ENCODE data around the gene CHAF1A.

CHAF1A gene

GRCh38 chr19:4402171-4403004 lies at the start of gene CHAF1A:
TSS of gene CHAF1A (plus strand) at chr19:4402640. CDS start at chr19:4402763, 123 bp downstream.
- peak; percentile 100 for DNase-seq

GRCh38 chr19:4352701-4353121 lies 49.7 kb upstream of the CHAF1A start:
- peak; percentile 64 for DNase-seq

DNA sequence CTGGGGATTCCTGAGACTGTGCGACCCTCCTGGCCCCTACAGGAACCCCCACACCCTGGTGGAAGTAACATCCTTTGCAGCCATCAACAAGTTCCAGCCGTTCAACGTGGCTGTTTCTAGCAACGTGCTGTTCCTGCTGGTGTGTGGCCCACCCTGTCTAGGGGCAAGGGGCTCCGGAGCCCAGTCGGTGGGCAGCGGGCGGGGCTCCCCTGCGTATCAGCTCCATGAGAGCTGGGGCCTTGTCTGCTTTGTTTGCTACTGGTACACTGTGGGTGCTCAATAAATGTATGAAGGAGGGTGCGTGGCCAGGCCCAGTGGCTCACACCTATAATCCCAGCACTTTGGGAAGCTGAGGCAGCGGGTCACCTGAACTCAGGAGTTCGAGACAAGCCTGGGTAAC lies 48.2 kb upstream of the CHAF1A start:
- DNase-seq, result no peak

GRCh38 chr19:4354897-4355296 lies 47.5 kb upstream of the CHAF1A start:
- DNase-seq, result peak; percentile 17

DNA sequence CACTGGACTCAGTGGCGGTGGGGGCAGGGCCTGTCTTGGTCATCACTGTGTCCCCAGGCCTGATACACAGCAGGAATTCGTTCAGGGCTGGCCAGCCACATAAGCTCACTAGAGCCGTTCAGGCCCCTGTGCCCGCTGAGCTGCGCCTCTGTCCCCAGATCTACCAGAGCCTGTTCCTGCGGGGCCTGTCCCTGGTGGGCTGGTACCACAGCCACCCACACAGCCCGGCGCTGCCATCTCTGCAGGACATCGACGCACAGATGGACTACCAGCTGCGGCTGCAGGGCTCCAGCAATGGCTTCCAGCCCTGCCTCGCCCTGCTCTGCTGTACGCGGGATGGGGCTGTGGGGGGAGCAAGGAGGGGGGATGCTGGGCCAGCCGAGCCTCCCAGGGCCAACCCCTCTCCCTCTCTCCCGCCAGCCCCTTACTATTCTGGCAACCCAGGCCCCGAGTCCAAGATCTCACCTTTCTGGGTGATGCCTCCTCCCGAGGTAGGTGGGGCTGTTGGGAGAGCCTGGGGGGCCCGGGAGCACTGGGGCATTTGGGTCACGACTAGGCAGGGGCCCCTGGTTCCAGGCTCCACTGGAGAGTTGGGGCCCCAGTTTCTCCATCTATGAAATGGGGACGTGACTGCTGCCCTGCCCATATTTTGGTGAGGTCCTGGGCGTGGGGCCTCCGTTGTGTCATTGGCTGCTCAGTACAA lies 45.2 kb upstream of the CHAF1A start:
- DNase-seq, result peak; percentile 29

- no peak for DNase-seq
Measured at GRCh38 chr19:4357921-4358326, 44.5 kb upstream of the CHAF1A start.

- peak; percentile 18 for DNase-seq
Measured at GRCh38 chr19:4358709-4359626, 43.5 kb upstream of the CHAF1A start.

GRCh38 chr19:4359627-4360000 lies 42.8 kb upstream of the CHAF1A start:
- peak; percentile 35 for DNase-seq

GRCh38 chr19:4360081-4360569 lies 42.3 kb upstream of the CHAF1A start:
- peak; percentile 19 for DNase-seq

DNA sequence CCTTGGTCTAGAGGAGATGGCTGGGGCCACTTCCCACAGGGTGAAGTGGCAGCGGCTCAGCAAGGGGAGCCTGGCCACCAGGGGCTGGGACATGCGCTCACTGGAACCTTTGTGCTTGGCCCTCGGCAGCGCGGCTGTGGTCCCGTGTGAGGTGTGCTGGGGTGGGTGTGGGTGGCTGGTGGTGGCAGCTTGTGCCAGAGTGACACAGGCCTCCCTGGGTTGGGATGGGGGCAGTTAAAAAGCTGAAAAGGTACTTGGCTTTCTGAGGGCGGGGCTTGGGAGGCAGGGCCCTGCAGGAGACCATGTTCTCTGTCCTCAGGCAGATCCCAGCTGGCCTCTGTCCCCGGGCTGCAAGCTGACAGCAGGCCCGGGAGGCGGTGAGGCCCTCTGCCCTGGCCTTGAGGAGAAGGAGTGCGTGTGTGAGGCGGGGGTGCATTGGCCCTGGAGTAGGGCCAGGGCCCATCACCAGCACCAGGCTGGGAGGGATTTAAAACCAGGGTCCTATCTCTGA lies 41.7 kb upstream of the CHAF1A start:
- peak; percentile 32 for DNase-seq

DNA sequence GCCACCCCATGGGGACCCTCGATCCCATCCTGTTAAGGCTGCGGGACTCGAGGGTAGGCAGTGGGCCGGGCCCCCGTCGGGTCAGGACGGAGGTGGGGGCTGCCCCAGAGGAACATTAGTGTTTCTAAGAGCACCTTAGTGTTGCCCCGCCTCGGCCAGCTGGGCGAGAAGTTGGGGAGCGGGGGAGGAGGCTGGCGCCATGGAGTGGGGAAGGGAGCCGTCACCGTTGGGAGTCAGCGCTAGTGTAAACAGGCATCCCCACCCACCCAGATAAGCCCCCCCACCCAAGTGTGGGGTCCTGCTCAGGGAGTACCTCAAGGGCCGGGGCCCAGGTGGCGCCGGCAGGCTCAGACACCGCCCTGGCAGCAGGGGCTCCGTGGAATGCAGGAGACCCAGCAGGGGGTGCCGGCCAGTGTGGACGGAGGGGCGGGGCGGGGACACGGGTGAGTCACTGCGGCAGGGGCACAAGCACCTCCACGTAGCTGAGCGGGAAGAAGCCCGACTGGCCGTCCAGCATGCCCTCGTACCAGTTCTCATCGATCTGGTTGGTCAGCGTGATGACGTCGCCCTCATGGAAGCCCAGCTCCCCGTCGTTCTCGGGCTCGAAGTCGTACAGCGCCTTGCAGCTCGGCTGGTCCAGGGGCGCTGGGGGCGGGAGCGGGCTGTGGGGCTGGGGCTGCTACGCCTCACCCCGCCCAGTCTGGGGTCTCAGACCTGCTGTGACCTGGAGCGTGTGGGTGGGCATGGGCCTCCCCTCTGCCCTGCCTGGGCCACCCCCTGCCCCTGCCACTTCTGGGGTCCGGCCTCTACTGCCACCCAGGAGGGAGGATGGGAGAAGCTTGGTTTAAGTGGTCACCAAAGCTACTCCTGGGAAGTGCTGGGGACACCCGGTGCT lies 41.0 kb upstream of the CHAF1A start:
- peak; percentile 24 for DNase-seq

- DNase-seq, result no peak
Measured at GRCh38 chr19:4362101-4362828, 40.2 kb upstream of the CHAF1A start.

DNA sequence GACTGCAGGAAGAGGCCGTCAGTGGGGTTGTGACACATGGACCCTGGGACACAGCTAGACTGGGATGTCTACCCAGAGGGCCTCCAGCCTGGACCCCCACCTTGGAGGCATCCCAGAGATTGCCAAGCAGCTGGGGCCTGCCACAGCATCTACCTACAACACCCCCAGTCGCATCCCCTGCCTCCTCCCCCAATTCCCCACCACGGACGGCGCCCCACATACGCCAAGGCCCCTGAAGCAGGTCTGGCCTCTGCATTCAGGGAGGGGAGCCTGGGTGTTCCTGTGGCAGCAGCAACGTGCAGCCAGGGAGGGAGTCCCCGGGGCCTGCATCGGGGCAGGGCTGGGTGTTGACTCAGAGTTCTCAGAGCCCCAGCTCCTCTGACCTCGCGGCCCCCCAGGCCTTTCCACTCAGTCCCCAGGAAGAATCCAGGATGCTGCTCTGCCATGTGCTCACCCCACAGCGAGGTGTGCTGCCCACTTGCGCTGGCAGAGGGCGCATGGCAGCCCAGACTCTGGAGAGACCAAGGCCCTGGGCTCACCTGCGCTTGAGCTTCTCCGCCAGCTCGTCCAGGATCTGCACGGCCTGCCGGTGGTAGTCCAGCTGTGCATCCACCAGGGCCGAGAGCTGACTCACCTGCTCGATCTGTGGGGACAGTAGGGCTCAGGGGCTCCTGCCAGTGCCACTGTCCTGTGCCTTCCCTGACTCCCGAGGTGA lies 39.5 kb upstream of the CHAF1A start:
- DNase-seq, result no peak

- DNase-seq, result no peak
Measured at GRCh38 chr19:4363571-4364304, 38.7 kb upstream of the CHAF1A start.

DNA sequence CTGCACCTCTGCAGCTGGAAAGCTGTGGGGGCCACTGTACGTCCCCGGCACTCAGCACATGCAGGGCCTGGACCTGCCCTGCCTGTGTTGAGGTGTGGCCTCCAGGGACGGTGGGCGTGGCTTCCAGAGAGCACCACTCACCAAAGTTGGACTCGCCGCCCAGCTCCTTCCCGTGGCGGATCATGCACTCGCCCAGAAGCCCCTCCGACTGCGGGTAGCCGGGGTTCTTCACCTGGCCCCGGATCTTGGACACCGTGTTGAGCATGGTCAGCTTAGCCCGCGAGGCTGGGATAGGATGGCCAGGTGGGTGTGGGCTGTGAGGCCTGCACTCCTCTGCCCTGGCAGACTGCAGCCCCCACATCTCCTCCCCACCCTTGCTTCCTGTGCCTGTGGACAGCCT lies 37.1 kb upstream of the CHAF1A start:
- peak; percentile 29 for DNase-seq

- DNase-seq, result no peak
Measured at GRCh38 chr19:4365791-4366665, 36.4 kb upstream of the CHAF1A start.

- peak; percentile 17 for DNase-seq
Measured at GRCh38 chr19:4366666-4367335, 35.6 kb upstream of the CHAF1A start.

- no peak for DNase-seq
Measured at GRCh38 chr19:4367336-4367723, 35.1 kb upstream of the CHAF1A start.

Data from femur (tissue), 1 donor.